BJ (cell line): ENCODE data around the gene TMTC3. TPM values are rescaled to one million over a fixed set of nuclear protein-coding genes. Genes with fewer than 3 reads are reported as not detected.

ENCODE experiments used
- CTCF ChIA-PET: fragments of 350-600 bp; formaldehyde crosslinking; extraction: SDS; loops from one replicate; lab custom pipeline; 2021; ENCODE audit warnings: antibody characterized with exemption, inconsistent platforms; lab: Yijun Ruan, JAX
- POLR2A ChIA-PET: fragments of 300-600 bp; sonication (Branson Sonifier 250); formaldehyde crosslinking; extraction: SDS; loops from one replicate; lab custom pipeline; 2021; ENCODE audit warnings: antibody characterized with exemption; lab: Charles Lee
- DNase-seq: peaks from one replicate; pipeline ENCODE4 v3.0.0-alpha.2; 2011; ENCODE audit warnings: low read depth
- H3K27me3 ChIP-seq: 2 replicates; pipeline ENCODE4 v1.6.0; 2011; ENCODE audit warnings: low read length; ENCODE audit not compliant: control insufficient read depth, insufficient read depth
- H3K36me3 ChIP-seq: 2 replicates; pipeline ENCODE4 v1.5.1; 2011; ENCODE audit warnings: low read length; ENCODE audit not compliant: control insufficient read depth, insufficient read depth
- H3K4me3 ChIP-seq: 2 replicates; pipeline ENCODE4 v1.5.1; 2011; ENCODE audit warnings: low read depth, mild to moderate bottlenecking, control low read depth, low read length
- CTCF ChIP-seq: IDR thresholded peaks from 2 replicates; pipeline ENCODE4 v1.5.1; 2011; ENCODE audit warnings: low read depth, mild to moderate bottlenecking, control low read depth, inconsistent platforms, low read length, moderate library complexity; ENCODE audit not compliant: insufficient read depth
- polyA plus RNA-seq: library from polyadenylated mRNA; depleted of rRNA; stranded (reverse); fragments of >200 nt; gene quantifications from 2 replicates; pipeline ENCODE4 v1.2.3, GENCODE V29; 2011; rRNA removed

TMTC3 gene
- polyA plus RNA-seq, 1 experiment, result 10.5 TPM

- no peaks in the 10 kb centered on the region for H3K36me3 ChIP-seq
- ChIA-PET POLR2A (no interaction called here), CTCF (no interaction called here)
- H3K27me3 ChIP-seq, result no peaks in the 10 kb centered on the region
- no peak overlapping the region for H3K4me3 ChIP-seq
- no peak for TF ChIP-seq CTCF
- no peak for DNase-seq
Observed at GRCh38 chr12:88245905-88246304, 103.8 kb downstream of the TMTC3 start.

GRCh38 chr12:88247241-88247643, 105.1 kb downstream of the TMTC3 start:
- DNase-seq, result peak; percentile 75
- no peaks in the 10 kb centered on the region for H3K36me3 ChIP-seq
- no peak overlapping the region for H3K4me3 ChIP-seq
- ChIA-PET POLR2A (no interaction called here), CTCF (no interaction called here)
- TF ChIP-seq CTCF, result no peak
- no peaks in the 10 kb centered on the region for H3K27me3 ChIP-seq

GRCh38 chr12:88248606-88249005, 106.5 kb downstream of the TMTC3 start:
- POLR2A ChIA-PET, result no interaction called here
- CTCF ChIA-PET, result no interaction called here
- DNase-seq, result no peak
- Histone ChIP-seq H3K4me3 (no peak overlapping the region), H3K27me3 (no peaks in the 10 kb centered on the region), H3K36me3 (no peaks in the 10 kb centered on the region)
- no peak for TF ChIP-seq CTCF

Other genes with a start within 250 kb of the TMTC3 start
- not detected in 2 replicates for gene C12orf50, start 112.9 kb upstream of the TMTC3 start, polyA plus RNA-seq
- 1.8 and 4.9 TPM in 2 replicates for gene CEP290, start 219 bp upstream of the TMTC3 start, polyA plus RNA-seq